ENCODE results near the gene RAD23B. TPM values are rescaled to one million over a fixed set of nuclear protein-coding genes. Genes with fewer than 3 reads are reported as not detected.

RAD23B gene
- total and polyA plus RNA-seq, 2 of the 13 experiments (the other 11 are each of a cell fraction or from before 2014, with no cell fraction given): 133 to 156 TPM

DNA sequence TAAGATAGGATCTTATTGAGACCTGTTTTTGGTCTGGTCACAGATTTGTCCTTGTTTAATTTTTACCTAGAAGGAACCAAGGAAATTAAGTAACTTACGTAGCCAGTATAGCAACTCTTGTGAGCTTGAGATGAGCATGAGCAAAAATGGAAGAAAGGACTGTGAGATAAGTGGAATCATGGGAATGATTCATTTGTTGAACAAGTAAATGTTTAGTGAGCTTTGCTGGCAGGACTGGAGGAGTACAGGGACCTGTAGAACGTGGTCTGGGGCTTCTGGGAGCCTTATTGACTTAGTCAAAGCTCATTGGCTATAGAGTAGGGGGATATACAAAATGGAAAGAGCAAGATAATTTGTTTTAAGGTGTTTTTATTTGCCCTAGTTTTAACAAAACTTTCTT, 3.0 kb downstream of the RAD23B start (continued):
- TF ChIP-seq MED1 (CRISPR knock-in tag; IDR thresholded peaks at IDR 0.05) (0 out of 2 replicates have a peak, but pooled peaks have one; percentile 19), CBX1 (IDR thresholded peaks at IDR 0.05; ENCODE audit: low read depth) (no peak), ZNF891 (CRISPR knock-in tag; IDR thresholded peaks at IDR 0.05) (no peak), FOSL1 (CRISPR knock-in tag; IDR thresholded peaks at IDR 0.05; ENCODE audit: borderline replicate concordance) (no peak), ZNF749 (CRISPR knock-in tag; IDR thresholded peaks at IDR 0.05; ENCODE audit: borderline replicate concordance) (no peak), POGZ (CRISPR knock-in tag; IDR thresholded peaks at IDR 0.05) (no peak), MBD4 (IDR thresholded peaks at IDR 0.05; ENCODE audit: borderline replicate concordance, low read length) (no peak; the same call in 1 of the 2 replicates), KLF11 (CRISPR knock-in tag; IDR thresholded peaks at IDR 0.05) (no peak), NR2F1 (CRISPR knock-in tag; IDR thresholded peaks at IDR 0.05) (no peak), ATF1 (CRISPR knock-in tag; IDR thresholded peaks at IDR 0.05) (0 out of 2 replicates have a peak, but pooled peaks have one; percentile 16), HCFC1 (IDR thresholded peaks at IDR 0.05; ENCODE audit: low read depth, low read length) (no peak), NRL (CRISPR knock-in tag; IDR thresholded peaks at IDR 0.05; ENCODE audit: borderline replicate concordance) (no peak), ZMAT3 (CRISPR knock-in tag; conservative IDR thresholded peaks at IDR 0.05) (no peak), ZNF775 (CRISPR knock-in tag; IDR thresholded peaks at IDR 0.05; ENCODE audit: borderline replicate concordance) (no peak), ZNF543 (CRISPR knock-in tag; IDR thresholded peaks at IDR 0.05) (no peak), ZNF326 (CRISPR knock-in tag; IDR thresholded peaks at IDR 0.05; ENCODE audit: borderline replicate concordance) (no peak), SAFB2 (CRISPR knock-in tag; IDR thresholded peaks at IDR 0.05; ENCODE audit: borderline replicate concordance, low read depth) (no peak), MATR3 (CRISPR knock-in tag; IDR thresholded peaks at IDR 0.05) (no peak), ZNF143 (CRISPR knock-in tag; IDR thresholded peaks at IDR 0.05) (peak; percentile 75), KAT2B (IDR thresholded peaks at IDR 0.05; ENCODE audit: borderline replicate concordance, low read depth, low read length) (no peak)
- TF ChIP-seq, protein P1, sequence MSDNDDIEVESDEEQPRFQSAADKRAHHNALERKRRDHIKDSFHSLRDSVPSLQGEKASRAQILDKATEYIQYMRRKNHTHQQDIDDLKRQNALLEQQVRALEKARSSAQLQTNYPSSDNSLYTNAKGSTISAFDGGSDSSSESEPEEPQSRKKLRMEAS (IDR thresholded peaks at IDR 0.05): peak; percentile 25; the same call in 1 of the 2 replicates
- TF ChIP-seq, protein P2, sequence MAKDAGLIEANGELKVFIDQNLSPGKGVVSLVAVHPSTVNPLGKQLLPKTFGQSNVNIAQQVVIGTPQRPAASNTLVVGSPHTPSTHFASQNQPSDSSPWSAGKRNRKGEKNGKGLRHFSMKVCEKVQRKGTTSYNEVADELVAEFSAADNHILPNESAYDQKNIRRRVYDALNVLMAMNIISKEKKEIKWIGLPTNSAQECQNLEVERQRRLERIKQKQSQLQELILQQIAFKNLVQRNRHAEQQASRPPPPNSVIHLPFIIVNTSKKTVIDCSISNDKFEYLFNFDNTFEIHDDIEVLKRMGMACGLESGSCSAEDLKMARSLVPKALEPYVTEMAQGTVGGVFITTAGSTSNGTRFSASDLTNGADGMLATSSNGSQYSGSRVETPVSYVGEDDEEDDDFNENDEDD (CRISPR knock-in tag; IDR thresholded peaks at IDR 0.05; ENCODE audit: borderline replicate concordance): no peak; the same call in 1 of the 2 replicates
- TF ChIP-seq, protein P3, sequence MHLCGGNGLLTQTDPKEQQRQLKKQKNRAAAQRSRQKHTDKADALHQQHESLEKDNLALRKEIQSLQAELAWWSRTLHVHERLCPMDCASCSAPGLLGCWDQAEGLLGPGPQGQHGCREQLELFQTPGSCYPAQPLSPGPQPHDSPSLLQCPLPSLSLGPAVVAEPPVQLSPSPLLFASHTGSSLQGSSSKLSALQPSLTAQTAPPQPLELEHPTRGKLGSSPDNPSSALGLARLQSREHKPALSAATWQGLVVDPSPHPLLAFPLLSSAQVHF (CRISPR knock-in tag; IDR thresholded peaks at IDR 0.05): no peak
- TF ChIP-seq, protein P4, sequence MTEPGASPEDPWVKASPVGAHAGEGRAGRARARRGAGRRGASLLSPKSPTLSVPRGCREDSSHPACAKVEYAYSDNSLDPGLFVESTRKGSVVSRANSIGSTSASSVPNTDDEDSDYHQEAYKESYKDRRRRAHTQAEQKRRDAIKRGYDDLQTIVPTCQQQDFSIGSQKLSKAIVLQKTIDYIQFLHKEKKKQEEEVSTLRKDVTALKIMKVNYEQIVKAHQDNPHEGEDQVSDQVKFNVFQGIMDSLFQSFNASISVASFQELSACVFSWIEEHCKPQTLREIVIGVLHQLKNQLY (CRISPR knock-in tag; IDR thresholded peaks at IDR 0.05): no peak
- TF ChIP-seq, protein P5, sequence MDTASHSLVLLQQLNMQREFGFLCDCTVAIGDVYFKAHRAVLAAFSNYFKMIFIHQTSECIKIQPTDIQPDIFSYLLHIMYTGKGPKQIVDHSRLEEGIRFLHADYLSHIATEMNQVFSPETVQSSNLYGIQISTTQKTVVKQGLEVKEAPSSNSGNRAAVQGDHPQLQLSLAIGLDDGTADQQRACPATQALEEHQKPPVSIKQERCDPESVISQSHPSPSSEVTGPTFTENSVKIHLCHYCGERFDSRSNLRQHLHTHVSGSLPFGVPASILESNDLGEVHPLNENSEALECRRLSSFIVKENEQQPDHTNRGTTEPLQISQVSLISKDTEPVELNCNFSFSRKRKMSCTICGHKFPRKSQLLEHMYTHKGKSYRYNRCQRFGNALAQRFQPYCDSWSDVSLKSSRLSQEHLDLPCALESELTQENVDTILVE (CRISPR knock-in tag; IDR thresholded peaks at IDR 0.05): no peak
- TF ChIP-seq, protein P6, sequence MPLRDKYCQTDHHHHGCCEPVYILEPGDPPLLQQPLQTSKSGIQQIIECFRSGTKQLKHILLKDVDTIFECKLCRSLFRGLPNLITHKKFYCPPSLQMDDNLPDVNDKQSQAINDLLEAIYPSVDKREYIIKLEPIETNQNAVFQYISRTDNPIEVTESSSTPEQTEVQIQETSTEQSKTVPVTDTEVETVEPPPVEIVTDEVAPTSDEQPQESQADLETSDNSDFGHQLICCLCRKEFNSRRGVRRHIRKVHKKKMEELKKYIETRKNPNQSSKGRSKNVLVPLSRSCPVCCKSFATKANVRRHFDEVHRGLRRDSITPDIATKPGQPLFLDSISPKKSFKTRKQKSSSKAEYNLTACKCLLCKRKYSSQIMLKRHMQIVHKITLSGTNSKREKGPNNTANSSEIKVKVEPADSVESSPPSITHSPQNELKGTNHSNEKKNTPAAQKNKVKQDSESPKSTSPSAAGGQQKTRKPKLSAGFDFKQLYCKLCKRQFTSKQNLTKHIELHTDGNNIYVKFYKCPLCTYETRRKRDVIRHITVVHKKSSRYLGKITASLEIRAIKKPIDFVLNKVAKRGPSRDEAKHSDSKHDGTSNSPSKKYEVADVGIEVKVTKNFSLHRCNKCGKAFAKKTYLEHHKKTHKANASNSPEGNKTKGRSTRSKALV (CRISPR knock-in tag; IDR thresholded peaks at IDR 0.05): no peak
- TF ChIP-seq, protein P7, sequence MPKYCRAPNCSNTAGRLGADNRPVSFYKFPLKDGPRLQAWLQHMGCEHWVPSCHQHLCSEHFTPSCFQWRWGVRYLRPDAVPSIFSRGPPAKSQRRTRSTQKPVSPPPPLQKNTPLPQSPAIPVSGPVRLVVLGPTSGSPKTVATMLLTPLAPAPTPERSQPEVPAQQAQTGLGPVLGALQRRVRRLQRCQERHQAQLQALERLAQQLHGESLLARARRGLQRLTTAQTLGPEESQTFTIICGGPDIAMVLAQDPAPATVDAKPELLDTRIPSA (CRISPR knock-in tag; IDR thresholded peaks at IDR 0.05; ENCODE audit: borderline replicate concordance): no peak

All from HepG2 (cell line).